GM04503 (cell line): ENCODE data around the gene MEGF11.
A peak's percentile ranks its signal among the peaks of the same experiment; 100 is the strongest.

Experiments
- DNase-seq: peaks from one replicate; pipeline ENCODE4 v3.0.0-alpha.2; 2012; ENCODE audit warnings: low read depth

The MEGF11 gene

GRCh38 chr15:66253418-66254088, at the start of gene MEGF11:
TSS of gene MEGF11 (minus strand) at chr15:66253750. CDS start at chr15:66128403, 125,347 bp downstream.
- no peak for DNase-seq

DNA sequence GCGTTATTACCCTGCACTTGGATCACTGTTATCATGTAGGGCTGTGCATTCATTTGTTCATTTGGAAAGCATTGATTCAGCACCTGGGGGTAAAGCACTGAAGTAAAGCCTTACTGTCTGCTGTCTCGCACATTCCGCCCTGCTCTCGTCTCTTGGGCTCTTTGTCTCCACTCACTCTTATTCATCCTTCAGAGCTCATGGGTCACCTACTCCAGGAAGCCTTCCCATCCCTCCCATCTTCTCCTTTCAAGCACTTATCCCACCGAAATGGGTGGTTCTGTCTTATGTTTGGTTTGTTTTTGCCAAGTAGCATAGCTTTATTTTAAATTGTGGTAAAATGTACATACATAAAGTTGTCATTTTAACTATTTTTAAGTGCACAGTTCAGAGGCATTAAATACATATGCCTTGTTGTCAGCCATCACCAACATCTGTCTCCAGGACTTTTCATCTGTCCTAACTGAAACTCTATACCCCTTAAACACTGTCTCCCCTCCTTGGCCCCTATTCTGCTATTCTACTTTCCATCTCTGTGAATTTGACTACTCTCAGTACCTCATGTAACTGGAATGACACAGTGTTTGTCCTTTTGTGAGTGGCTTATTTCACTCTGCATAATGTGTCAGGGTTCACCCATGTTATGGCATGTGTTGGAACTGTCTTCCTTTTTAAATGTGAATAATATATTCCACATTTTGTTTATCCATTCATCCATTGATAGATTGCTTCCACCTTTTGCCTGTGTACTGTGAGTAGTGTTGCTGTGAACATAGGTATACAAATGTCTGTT, 49.1 kb upstream of the MEGF11 start:
- no peak for DNase-seq

GRCh38 chr15:66298803-66299251, 45.3 kb upstream of the MEGF11 start:
- DNase-seq, result no peak

DNA sequence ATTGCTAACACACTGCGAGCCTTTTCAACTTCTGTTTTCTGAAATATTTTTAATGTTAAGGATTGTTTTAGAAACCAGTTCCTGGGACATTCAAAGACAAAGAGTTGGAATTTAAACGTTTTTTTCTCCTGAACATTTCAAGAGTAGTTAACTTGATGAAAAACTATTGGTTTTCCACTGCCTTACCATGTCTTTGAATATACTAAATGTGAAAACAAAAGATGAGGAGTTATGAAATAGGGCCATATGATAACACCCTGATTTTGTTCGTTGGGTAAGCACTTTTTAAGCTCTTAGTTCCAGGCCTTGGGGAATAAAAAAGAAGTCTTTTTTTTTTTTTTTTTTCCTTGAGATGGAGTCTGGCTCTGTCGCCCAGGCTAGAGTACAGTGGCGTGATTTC, 42.6 kb upstream of the MEGF11 start:
- no peak for DNase-seq

DNA sequence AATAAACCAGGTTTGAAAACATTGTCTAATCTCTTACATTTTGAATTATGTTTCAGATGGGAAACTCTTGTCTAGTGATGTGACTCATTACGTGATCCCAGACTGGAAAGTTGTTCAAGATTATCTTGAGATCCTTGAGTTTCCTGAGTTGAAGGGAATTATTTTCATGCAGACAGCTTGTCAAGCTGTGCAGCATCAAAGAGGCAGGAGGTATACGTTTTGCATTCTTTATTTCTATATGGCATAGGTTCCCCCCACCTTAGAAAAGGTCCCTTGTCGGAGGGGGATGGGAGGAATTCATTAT, 41.3 kb upstream of the MEGF11 start:
- no peak for DNase-seq

GRCh38 chr15:66294157-66294931, 40.8 kb upstream of the MEGF11 start:
- DNase-seq, result peak; percentile 70

DNA sequence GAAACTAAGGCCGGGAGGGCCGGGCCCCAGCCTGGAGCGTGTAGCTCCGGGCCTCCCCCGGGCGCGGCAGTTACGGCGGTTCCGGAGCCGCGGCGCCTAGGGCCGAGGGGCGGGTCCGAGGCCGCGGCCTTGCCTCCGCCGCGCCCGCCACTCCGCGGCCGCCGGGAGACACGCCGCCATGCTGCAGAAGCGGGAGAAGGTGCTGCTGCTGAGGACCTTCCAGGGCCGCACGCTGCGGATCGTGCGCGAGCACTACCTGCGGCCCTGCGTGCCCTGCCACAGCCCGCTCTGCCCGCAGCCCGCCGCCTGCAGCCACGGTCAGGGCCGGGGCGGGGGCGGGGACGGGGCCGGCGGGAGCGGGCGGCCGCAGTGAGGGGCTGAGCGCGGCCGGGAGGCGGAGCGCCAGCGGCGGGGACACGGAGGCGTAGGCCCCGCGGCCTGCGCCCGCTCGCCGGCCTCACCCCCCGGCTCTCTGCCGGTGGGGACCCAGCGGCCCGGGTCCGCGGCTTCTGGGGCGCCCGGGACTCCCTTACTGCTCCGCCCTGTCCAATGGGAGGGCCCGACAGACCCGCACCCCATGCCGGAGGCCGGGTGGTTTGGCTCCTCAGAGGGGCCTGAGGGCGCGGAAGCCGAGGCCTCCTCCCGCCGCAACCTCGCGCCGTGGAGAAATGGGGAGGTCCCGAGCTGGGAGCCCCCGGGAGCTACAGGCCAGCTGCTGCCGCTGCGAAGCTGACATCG, 40.0 kb upstream of the MEGF11 start, which contains the start of gene DIS3L:
Gene DIS3L (plus strand): TSS at position 150 of the 738 bp plus-strand sequence. CDS start 29 bp downstream, at position 179.
- DNase-seq, result no peak

- DNase-seq, result no peak
These were observed 39.2 kb upstream of the MEGF11 start for GRCh38 chr15:66292571-66293418.

DNA sequence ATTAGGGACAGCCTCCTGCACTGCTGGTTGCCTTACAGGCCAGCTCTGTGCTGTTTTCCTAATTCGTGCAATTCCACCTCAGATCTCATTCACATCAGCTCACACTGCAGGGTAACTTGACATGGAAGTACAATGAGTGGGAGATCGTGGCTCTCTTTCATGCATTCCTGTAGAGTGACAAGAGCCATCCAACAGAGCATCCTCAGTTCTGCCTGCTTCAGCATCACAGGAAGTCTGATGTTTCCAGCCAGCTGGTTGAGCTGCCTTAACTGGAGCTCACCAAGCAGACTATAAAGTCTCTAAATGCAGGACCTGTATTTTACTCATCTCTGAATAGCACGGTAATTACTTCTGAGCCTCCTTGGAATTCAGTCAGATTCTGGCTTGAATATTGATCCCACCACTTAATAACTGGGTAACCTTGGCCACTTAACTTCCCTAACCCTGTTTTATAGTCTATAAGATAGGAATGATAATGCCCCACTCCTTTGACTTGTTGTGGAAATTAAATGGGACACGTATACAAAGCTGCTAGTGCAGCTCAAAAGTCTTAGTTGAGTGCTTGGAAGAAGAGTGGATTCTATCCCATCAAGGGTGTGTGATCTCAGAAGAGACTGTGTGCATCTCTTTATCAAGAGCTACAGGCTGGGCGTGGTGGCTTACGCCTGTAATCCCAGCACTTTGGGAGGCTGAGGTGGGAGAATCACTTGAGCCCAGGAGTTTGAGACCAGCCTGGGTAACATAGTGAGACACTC, 38.4 kb upstream of the MEGF11 start:
- no peak for DNase-seq

GRCh38 chr15:66290518-66290917, 37.0 kb upstream of the MEGF11 start:
- DNase-seq, result no peak

DNA sequence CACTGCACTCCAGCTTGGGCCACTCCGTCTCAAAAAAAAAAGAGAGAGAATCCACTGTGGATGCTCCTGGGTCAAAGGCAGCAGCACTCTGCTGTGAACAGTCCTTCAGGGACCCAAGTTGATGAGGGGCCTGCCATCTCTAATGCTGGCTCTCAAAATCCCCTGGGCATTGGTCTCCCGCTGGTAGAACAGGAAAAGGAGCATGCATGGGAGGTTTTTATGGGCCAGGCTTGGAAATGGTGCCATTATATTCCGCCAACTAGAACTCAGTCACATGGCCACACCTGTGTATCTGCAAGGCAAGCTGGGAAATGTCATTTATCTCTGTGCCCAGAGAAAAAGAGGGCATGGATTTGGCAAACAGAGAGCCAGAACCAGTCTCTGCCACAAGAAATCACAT, 36.5 kb upstream of the MEGF11 start:
- no peak for DNase-seq

GRCh38 chr15:66288551-66289185, 35.1 kb upstream of the MEGF11 start:
- DNase-seq, result no peak

DNA sequence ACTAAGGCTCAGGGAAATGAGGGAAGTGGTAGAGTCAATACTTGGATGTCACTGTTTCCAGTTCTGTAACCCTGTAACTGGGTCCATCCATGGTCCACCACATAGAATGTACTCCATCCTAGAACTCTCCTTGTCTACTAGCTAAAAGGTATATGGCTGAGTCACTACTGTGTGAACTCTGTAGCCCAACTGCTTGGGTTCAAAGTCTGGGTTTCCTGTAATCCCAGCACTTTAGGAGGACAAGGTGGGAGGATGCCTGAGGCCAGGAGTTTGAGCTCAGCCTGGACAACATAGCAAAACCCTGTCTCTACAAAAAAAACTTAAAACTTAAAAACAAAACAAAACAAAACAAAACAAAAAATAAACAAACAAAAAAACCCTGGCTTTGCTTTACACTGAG, 34.5 kb upstream of the MEGF11 start:
- DNase-seq, result no peak

GRCh38 chr15:66287461-66288057, 34.0 kb upstream of the MEGF11 start:
- DNase-seq, result no peak

DNA sequence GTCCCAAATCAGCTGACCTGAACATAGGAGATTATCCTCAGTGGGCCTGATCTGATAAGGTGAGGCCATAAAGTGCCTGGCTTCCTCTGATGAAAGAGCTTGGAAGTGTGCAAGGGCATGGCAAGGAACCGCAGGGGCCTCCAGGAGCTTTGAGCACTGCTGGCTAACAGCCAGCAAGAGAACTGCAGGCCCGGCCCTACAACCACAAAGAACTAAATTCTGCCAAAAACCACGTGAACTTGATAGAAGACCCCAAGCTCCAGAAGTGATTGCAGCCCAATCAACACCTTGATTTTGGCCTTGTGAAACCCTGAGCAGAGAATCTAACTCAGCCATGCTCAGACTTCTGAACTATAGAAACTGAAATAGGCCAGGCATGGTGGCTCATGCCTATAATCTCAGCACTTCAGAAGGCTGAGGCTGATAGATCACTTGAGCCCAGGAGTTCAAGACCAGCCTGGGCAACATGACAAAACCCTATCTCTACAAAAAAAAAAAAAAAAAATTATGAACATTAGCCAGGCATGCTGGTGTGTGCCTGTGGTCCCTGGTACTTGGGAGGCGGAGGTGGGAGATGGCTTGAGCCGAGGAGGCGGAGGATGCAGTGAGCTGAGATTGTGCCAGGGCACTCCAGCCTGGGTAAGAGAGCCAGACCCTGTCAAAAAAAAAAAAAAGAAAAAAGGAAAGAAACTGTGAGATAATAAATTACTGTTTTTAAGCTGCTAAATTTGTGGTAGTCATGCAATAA, 32.2 kb upstream of the MEGF11 start:
- DNase-seq, result no peak

DNA sequence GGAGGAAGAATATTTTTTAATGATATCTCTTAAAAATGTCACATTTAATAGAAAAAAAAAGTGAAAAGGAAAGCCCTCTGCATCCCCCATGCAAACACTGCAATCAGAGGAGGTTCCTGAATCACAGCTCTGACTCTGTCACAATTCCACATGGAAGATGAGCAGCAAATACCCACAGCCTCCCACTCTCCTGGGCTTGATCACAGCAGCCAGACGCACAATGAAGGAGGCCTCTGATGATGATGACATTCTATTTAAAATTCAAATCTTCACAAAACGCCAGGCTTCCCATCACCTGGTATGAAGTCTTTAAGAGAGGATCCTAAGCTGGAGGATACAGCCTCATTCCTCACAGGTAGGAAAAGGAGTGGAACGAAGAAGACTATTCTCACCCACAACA, 30.7 kb upstream of the MEGF11 start:
- DNase-seq, result no peak

- DNase-seq, result no peak
These were observed 25.1 kb upstream of the MEGF11 start for GRCh38 chr15:66278671-66279070.

- DNase-seq, result no peak
These were observed 24.5 kb upstream of the MEGF11 start for GRCh38 chr15:66278056-66278455.

- DNase-seq, result no peak
These were observed 23.0 kb upstream of the MEGF11 start for GRCh38 chr15:66276546-66276945.
